ENCODE results near the gene NPAS3. TPM values are rescaled to one million over a fixed set of nuclear protein-coding genes. Genes with fewer than 3 reads are reported as not detected.

The NPAS3 gene
- total RNA-seq, 1 donor from 2014 or later = 2.5 TPM

- no peak overlapping the region for H3K27ac ChIP-seq (replicated peaks)
- H3K4me1 ChIP-seq = no peaks in the 10 kb centered on the region
- intact Hi-C loops (cut with micrococcal nuclease) = no loop called here
- TF ChIP-seq CTCF (IDR thresholded peaks at IDR 0.05; ENCODE audit: borderline replicate concordance) = no peak
- no peaks in the 10 kb centered on the region for H3K9me3 ChIP-seq (replicated peaks)
- H3K36me3 ChIP-seq = no peaks in the 10 kb centered on the region
- no peak overlapping the region for H3K4me3 ChIP-seq
- no peak for DNase-seq
- H3K27me3 ChIP-seq (ENCODE audit: low read depth) = no peaks in the 10 kb centered on the region
These were observed 795.0 kb downstream of the NPAS3 start for GRCh38 chr14:33733721-33734120.

GRCh38 chr14:33734387-33734786 lies 795.7 kb downstream of the NPAS3 start:
- Histone ChIP-seq H3K27ac (replicated peaks) (no peak overlapping the region), H3K4me1 (no peaks in the 10 kb centered on the region)

GRCh38 chr14:33736299-33736825 lies 797.7 kb downstream of the NPAS3 start:
- intact Hi-C loops (cut with micrococcal nuclease) = no loop called here
- Histone ChIP-seq H3K36me3 (no peaks in the 10 kb centered on the region), H3K4me1 (no peaks in the 10 kb centered on the region), H3K27ac (replicated peaks) (no peak overlapping the region), H3K4me3 (no peak overlapping the region), H3K9me3 (replicated peaks) (no peaks in the 10 kb centered on the region), H3K27me3 (ENCODE audit: low read depth) (no peaks in the 10 kb centered on the region)
- no peak for DNase-seq
- no peak for TF ChIP-seq CTCF (IDR thresholded peaks at IDR 0.05; ENCODE audit: borderline replicate concordance)

More at GRCh38 chr14:33734387-33734786, 795.7 kb downstream of the NPAS3 start:
- no peaks in the 10 kb centered on the region for H3K9me3 ChIP-seq (replicated peaks)
- no peaks in the 10 kb centered on the region for H3K27me3 ChIP-seq (ENCODE audit: low read depth)
- no peak overlapping the region for H3K4me3 ChIP-seq
- no peak for DNase-seq
- H3K36me3 ChIP-seq = no peaks in the 10 kb centered on the region
- intact Hi-C loops (cut with micrococcal nuclease) = no loop called here
- TF ChIP-seq CTCF (IDR thresholded peaks at IDR 0.05; ENCODE audit: borderline replicate concordance) = no peak

- Histone ChIP-seq H3K36me3 (no peaks in the 10 kb centered on the region), H3K9me3 (replicated peaks) (no peaks in the 10 kb centered on the region), H3K27me3 (ENCODE audit: low read depth) (no peaks in the 10 kb centered on the region), H3K4me1 (no peaks in the 10 kb centered on the region), H3K27ac (replicated peaks) (no peak overlapping the region), H3K4me3 (no peak overlapping the region)
- TF ChIP-seq CTCF (IDR thresholded peaks at IDR 0.05; ENCODE audit: borderline replicate concordance) = no peak
- intact Hi-C loops (cut with micrococcal nuclease) = no loop called here
- no peak for DNase-seq
These were observed 798.3 kb downstream of the NPAS3 start for GRCh38 chr14:33736979-33737378.

- no peak overlapping the region for H3K4me3 ChIP-seq
- no peak overlapping the region for H3K27ac ChIP-seq (replicated peaks)
- no peaks in the 10 kb centered on the region for H3K4me1 ChIP-seq
- DNase-seq = no peak
- no peaks in the 10 kb centered on the region for H3K27me3 ChIP-seq (ENCODE audit: low read depth)
- H3K36me3 ChIP-seq = no peaks in the 10 kb centered on the region
- H3K9me3 ChIP-seq (replicated peaks) = no peaks in the 10 kb centered on the region
- intact Hi-C loops (cut with micrococcal nuclease) = no loop called here
- TF ChIP-seq CTCF (IDR thresholded peaks at IDR 0.05; ENCODE audit: borderline replicate concordance) = no peak
These were observed 798.8 kb downstream of the NPAS3 start for GRCh38 chr14:33737446-33737845.
